B cell (primary cell): ENCODE measurements around the gene DSC3.

Experiments used
- CTCF ChIP-seq: fragments of 200-600 bp; IDR thresholded peaks from one replicate; pipeline ENCODE4 v1.8.0; 2022; ENCODE audit warnings: antibody characterized with exemption, mild to moderate bottlenecking
- EZH2 ChIP-seq: IDR thresholded peaks from 2 replicates; pipeline ENCODE4 v1.6.1; 2012; ENCODE audit warnings: borderline replicate concordance, low read depth, mild to moderate bottlenecking, moderate library complexity, low read length; ENCODE audit not compliant: insufficient read depth, poor library complexity, severe bottlenecking

- TF ChIP-seq CTCF = no peak
- no peak for TF ChIP-seq EZH2
Observed at GRCh38 chr18:30999186-30999585, 43.4 kb downstream of the DSC3 start.
